Sigmoid colon (tissue), 7 donors: ENCODE results near the gene IFNLR1. TPM values are rescaled to one million over a fixed set of nuclear protein-coding genes. Genes with fewer than 3 reads are reported as not detected.

ENCODE experiments used
- DNase-seq: peaks from one replicate; pipeline ENCODE4 v3.0.0-alpha.2; 2019
- H3K27ac ChIP-seq, 4 donors: fragments of 200-600 bp; sonication (generic); one replicate each; pipeline ENCODE4 v1.5.1; 2016 to 2019; ENCODE audit warnings: mild to moderate bottlenecking in 1 of 4
- H3K27me3 ChIP-seq, 3 donors: fragments of 200-600 bp; sonication (generic); one replicate each; pipeline ENCODE4 v1.5.1; 2019; ENCODE audit warnings: mild to moderate bottlenecking in 1 of 3
- H3K36me3 ChIP-seq, 4 donors: fragments of 200-600 bp; sonication (generic); one replicate each; pipeline ENCODE4 v1.5.1; 2016 to 2019
- H3K4me1 ChIP-seq, 4 donors: fragments of 200-600 bp; sonication (generic); one replicate each; pipeline ENCODE4 v1.5.1; 2017 to 2019
- H3K4me3 ChIP-seq, 4 donors: fragments of 200-600 bp; sonication (generic); one replicate each; pipeline ENCODE4 v1.5.1; 2017 to 2019; ENCODE audit warnings: mild to moderate bottlenecking in 2 of 4, moderate library complexity in 1 of 4
- H3K9me3 ChIP-seq, 4 donors: fragments of 200-600 bp in 3 of 4; sonication (generic) in 3 of 4; one replicate each; pipeline versions ENCODE4 v1.5.1 to v1.6.1; 2013 to 2019
- CTCF ChIP-seq, 4 experiments: fragments of 450-650 bp in 3 of 4; fragments of 200-600 bp in 1 of 4; IDR thresholded peaks; one replicate each; pipeline ENCODE4 v1.5.1; 2016 to 2019; ENCODE audit warnings: antibody characterized with exemption in 4 of 4, mild to moderate bottlenecking in 3 of 4, moderate library complexity in 2 of 4
- EP300 ChIP-seq, 4 donors: sonication (generic); formaldehyde crosslinking; IDR thresholded peaks; one replicate each; pipeline ENCODE4 v1.6.1; 2017; ENCODE audit warnings: antibody characterized with exemption in 4 of 4
- POLR2A ChIP-seq, 2 donors: fragments of 450-650 bp; IDR thresholded peaks; one replicate each; pipeline ENCODE4 v1.6.1; 2016; ENCODE audit warnings: antibody characterized with exemption in 2 of 2, mild to moderate bottlenecking in 2 of 2, moderate library complexity in 2 of 2
- POLR2AphosphoS5 ChIP-seq, 4 donors: sonication (generic); formaldehyde crosslinking; IDR thresholded peaks; one replicate each; pipeline ENCODE4 v1.6.1; 2017; ENCODE audit warnings: antibody characterized with exemption in 4 of 4
- WGBS, 2 donors: extraction: QIAGEN DNeasy Blood & Tissue Kit; methylation state at CpG; one replicate each; pipeline ENCODE4 v1.1.7; 2013; 5-methylcytosine and 5-hydroxymethylcytosine counted together
- intact Hi-C: fragments of 100-400 bp; cut with DNase I; formaldehyde crosslinking; loops from one replicate; pipeline ENCODE4 v1.15.1; 2023
- polyA plus RNA-seq, 3 donors: library from polyadenylated mRNA; stranded (reverse); fragments of 200-250 nt; gene quantifications; one replicate each; pipeline ENCODE4 v1.2.3, GENCODE V29; 2013
- total RNA-seq, 4 donors: library from RNA; depleted of rRNA; stranded (reverse); fragments of >200 nt; gene quantifications; one replicate each; pipeline ENCODE4 v1.1.0, GENCODE V29; 2016
- donor health status: healthy with polysubstance abuse.
- donor health status: Bipolar disorder and iron deficiency.
- donor health status: healthy.

The IFNLR1 gene
- total and polyA plus RNA-seq, 7 donors = 0.28 to 8.7 (median 4.2) TPM; not detected in 2

GRCh38 chr1:24189528-24189927, 2.4 kb upstream of the IFNLR1 start:
- no peak for TF ChIP-seq CTCF (IDR thresholded peaks at IDR 0.05)
- TF ChIP-seq POLR2A (IDR thresholded peaks at IDR 0.05) = no peak
- Histone ChIP-seq H3K4me3 (no peak overlapping the region), H3K4me1 (peaks cover 0 to 18% (median 13%) of the 10 kb centered on the region in 4 donors), H3K27me3 (peaks cover 0 to 49% (median 15%) of the 10 kb centered on the region in 3 donors), H3K27ac (no peak overlapping the region), H3K9me3 (no peaks in the 10 kb centered on the region), H3K36me3 (no peaks in the 10 kb centered on the region)
- intact Hi-C loops = no loop called here
- 62 to 86% methylated on average over 7 of the region's 7 CpGs for WGBS, 2 donors
- no peak for DNase-seq

DNA sequence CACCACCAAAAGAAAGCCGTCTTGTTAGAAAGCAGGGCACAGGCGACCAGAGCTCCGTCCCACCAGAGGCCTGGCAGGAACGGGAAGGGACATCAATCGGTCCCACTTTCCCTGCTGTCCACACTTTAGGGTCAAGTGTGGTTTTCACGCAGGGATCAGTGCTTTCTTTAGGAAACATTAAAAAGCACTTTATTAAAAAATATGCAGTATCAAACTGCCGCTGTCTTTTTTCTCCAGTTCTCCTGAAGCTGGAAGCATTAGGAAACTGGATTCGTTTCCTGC, 437 bp downstream of the IFNLR1 start:
- Histone ChIP-seq H3K4me3 (peak overlapping the region; percentile 15 to 55 (median 50)), H3K9me3 (no peaks in the 10 kb centered on the region), H3K36me3 (no peaks in the 10 kb centered on the region), H3K4me1 (peaks cover 0 to 18% (median 13%) of the 10 kb centered on the region in 4 donors), H3K27me3 (peaks cover 0 to 44% (median 15%) of the 10 kb centered on the region in 3 donors), H3K27ac (peak overlapping the region in 2 of 4 donors; percentile 46 to 53)
- no peak for DNase-seq
- TF ChIP-seq POLR2AphosphoS5 (IDR thresholded peaks at IDR 0.05) (no peak), POLR2A (IDR thresholded peaks at IDR 0.05) (no peak), CTCF (IDR thresholded peaks at IDR 0.05) (no peak), EP300 (IDR thresholded peaks at IDR 0.05) (no peak)
- intact Hi-C loops = no loop called here
- WGBS, 2 donors = 16 to 32% methylated on average over 8 of the region's 8 CpGs

GRCh38 chr1:24186031-24186710, 918 bp downstream of the IFNLR1 start:
- peaks cover 0 to 18% (median 13%) of the 10 kb centered on the region in 4 donors for H3K4me1 ChIP-seq
- TF ChIP-seq EP300 (IDR thresholded peaks at IDR 0.05) = no peak
- no peak for TF ChIP-seq CTCF (IDR thresholded peaks at IDR 0.05)
- no peak for TF ChIP-seq POLR2AphosphoS5 (IDR thresholded peaks at IDR 0.05)
- TF ChIP-seq POLR2A (IDR thresholded peaks at IDR 0.05) = no peak
- 39 to 68% methylated on average over 13 of the region's 13 CpGs for WGBS, 2 donors
- intact Hi-C loops = no loop called here
- no peaks in the 10 kb centered on the region for H3K36me3 ChIP-seq
- no peak overlapping the region for H3K27ac ChIP-seq
- H3K27me3 ChIP-seq = peaks cover 0 to 43% (median 15%) of the 10 kb centered on the region in 3 donors
- H3K9me3 ChIP-seq = no peaks in the 10 kb centered on the region
- H3K4me3 ChIP-seq = no peak overlapping the region
- no peak for DNase-seq

- no peaks in the 10 kb centered on the region for H3K9me3 ChIP-seq
- TF ChIP-seq CTCF (IDR thresholded peaks at IDR 0.05) (no peak), POLR2A (IDR thresholded peaks at IDR 0.05) (no peak), POLR2AphosphoS5 (IDR thresholded peaks at IDR 0.05) (no peak), EP300 (IDR thresholded peaks at IDR 0.05) (no peak)
- peaks cover 0 to 35% (median 4%) of the 10 kb centered on the region in 3 donors for H3K27me3 ChIP-seq
- intact Hi-C loops = no loop called here
- peaks cover 0 to 18% (median 13%) of the 10 kb centered on the region in 4 donors for H3K4me1 ChIP-seq
- no peak for DNase-seq
- no peaks in the 10 kb centered on the region for H3K36me3 ChIP-seq
- no peak overlapping the region for H3K4me3 ChIP-seq
- WGBS, 2 donors = 69 to 72% methylated on average over 4 of the region's 4 CpGs
- H3K27ac ChIP-seq = no peak overlapping the region
Observed at GRCh38 chr1:24185076-24185475, 2.0 kb downstream of the IFNLR1 start.

DNA sequence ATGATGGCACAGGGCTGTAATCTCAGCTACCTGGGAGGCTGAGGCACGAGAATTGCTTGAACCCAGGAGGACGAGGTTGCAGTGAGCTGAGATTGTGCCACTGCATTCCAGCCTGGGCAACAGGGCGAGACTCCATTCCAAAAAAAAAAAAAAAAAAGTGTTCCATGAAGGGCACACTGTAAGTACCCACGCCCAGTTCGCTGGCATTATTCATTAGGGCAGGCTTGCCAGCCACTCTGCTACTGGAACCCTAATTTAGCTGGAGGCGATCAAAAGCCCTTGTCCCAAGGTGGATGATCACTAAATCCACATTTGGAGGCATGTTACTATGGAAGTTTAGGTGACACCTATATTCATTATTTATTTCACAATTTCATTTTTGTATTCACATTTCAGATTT, 5.0 kb downstream of the IFNLR1 start:
- Histone ChIP-seq H3K36me3 (no peaks in the 10 kb centered on the region), H3K27me3 (peaks cover 0 to 5% (median 4%) of the 10 kb centered on the region in 3 donors), H3K9me3 (no peaks in the 10 kb centered on the region), H3K4me3 (no peak overlapping the region), H3K27ac (no peak overlapping the region), H3K4me1 (peaks cover 0 to 8% (median 4%) of the 10 kb centered on the region in 4 donors)
- 75 to 79% methylated on average over 6 of the region's 6 CpGs for WGBS, 2 donors
- DNase-seq = no peak
- intact Hi-C loops = no loop called here
- TF ChIP-seq POLR2AphosphoS5 (IDR thresholded peaks at IDR 0.05) = no peak
- TF ChIP-seq EP300 (IDR thresholded peaks at IDR 0.05) = no peak
- no peak for TF ChIP-seq CTCF (IDR thresholded peaks at IDR 0.05)
- no peak for TF ChIP-seq POLR2A (IDR thresholded peaks at IDR 0.05)
